Activated CD8-positive, alpha-beta T cell treated with anti-CD3 and anti-CD28 coated beads, Interleukin-2, amount 10 ng/mL, durations not matched to agents 7 days and 5 days (primary cell): ENCODE measurements around the gene ZNF526. TPM values are rescaled to one million over a fixed set of nuclear protein-coding genes. Genes with fewer than 3 reads are reported as not detected.
A peak's percentile ranks its signal among the peaks of the same experiment; 100 is the strongest.
"Not testable (repeated sequence)": the region's sequence is repeated elsewhere in the genome, so short reads cannot be mapped to it uniquely, and the experiment has no call there.

Experiments used
- ATAC-seq: fragments of 150-1000 bp; cut with Tn5 transposase; one replicate; pipeline ENCODE4 v1.10.0; 2021; ENCODE audit warnings: moderate library complexity
- CTCF ChIA-PET: fragments of 350-600 bp; sonication (Branson Sonifier 250); formaldehyde crosslinking; loops from one replicate; lab custom pipeline; 2021; ENCODE audit warnings: antibody characterized with exemption; lab: Charles Lee
- POLR2A ChIA-PET: fragments of 350-600 bp; sonication (Branson Sonifier 250); formaldehyde crosslinking; loops from one replicate; lab custom pipeline; 2021; ENCODE audit warnings: antibody characterized with exemption; lab: Charles Lee
- DNase-seq: peaks from one replicate; pipeline ENCODE4 v3.0.0-alpha.2; 2020
- H3K27ac Mint-ChIP-seq: one replicate; pipeline ENCODE4 v1.8.0; 2021; ENCODE audit warnings: mild to moderate bottlenecking, mixed read lengths
- H3K27me3 Mint-ChIP-seq: one replicate; pipeline ENCODE4 v1.8.0; 2021; ENCODE audit warnings: low read depth, mixed read lengths
- H3K36me3 Mint-ChIP-seq: one replicate; pipeline ENCODE4 v1.8.0; 2021; ENCODE audit warnings: low read depth, mixed read lengths
- H3K4me1 Mint-ChIP-seq: one replicate; pipeline ENCODE4 v1.8.0; 2021; ENCODE audit warnings: low read depth, mixed read lengths
- H3K4me3 Mint-ChIP-seq: one replicate; pipeline ENCODE4 v1.8.0; 2021; ENCODE audit warnings: mild to moderate bottlenecking, mixed read lengths
- H3K9me3 Mint-ChIP-seq: one replicate; pipeline ENCODE4 v1.8.0; 2022; ENCODE audit warnings: mixed read lengths; ENCODE audit not compliant: insufficient read depth
- total RNA-seq, 2 experiments: library from RNA; stranded (reverse); gene quantifications; one replicate each; pipeline ENCODE4 v1.2.3, GENCODE V29; 2021

Gene ZNF526
- total RNA-seq, 2 experiments from 2014 or later: 19.5 to 21.5 TPM

DNA sequence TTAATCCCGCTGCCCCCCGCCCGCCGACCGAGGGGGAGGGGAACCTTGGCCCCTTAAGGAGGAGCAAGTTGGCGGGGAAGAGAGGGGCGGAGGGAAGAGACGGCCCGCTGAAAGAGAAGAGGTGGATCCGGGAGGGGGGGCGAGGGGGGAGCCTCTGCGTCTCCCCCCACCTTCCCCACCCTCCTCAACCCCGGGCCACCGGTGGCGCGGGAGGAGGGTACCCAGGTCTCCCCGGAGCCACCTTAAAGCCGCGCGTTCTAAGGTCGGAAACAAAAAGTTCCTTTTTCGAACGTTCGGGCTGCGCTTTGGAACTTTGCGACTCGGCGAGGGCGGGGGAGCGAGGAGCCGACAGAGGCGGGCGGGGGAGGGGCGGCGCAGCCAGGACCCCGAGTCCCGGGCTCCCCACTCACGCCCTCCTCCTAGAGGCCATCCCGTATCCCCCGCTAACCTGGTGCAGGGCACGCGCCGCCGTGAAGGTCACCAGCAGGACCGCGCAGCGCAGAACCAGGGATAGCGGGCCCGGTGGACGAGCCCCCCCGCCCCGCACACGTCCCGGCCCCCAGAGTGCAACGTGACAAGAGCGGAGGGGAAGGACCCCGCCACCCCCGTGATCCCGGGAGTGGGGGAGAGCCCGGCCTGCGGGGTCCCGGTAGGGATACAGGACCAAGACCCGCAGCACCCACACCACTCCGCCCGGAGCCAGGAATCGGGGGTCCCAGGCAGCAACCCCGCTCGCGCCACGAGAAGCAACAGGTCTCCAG is 34.2 kb downstream of the ZNF526 start:
- Mint-ChIP-seq H3K27me3 (peaks cover 7% of the 10 kb centered on the region), H3K9me3 (no peaks in the 10 kb centered on the region), H3K4me3 (peak overlapping the region; percentile 74), H3K27ac (peak overlapping the region; percentile 85), H3K36me3 (peaks cover 12% of the 10 kb centered on the region), H3K4me1 (peaks cover 36% of the 10 kb centered on the region)
- ChIA-PET CTCF (no interaction called here), POLR2A (no interaction called here)
- ATAC-seq (peak; percentile 41), DNase-seq (peak; percentile 83)

DNA sequence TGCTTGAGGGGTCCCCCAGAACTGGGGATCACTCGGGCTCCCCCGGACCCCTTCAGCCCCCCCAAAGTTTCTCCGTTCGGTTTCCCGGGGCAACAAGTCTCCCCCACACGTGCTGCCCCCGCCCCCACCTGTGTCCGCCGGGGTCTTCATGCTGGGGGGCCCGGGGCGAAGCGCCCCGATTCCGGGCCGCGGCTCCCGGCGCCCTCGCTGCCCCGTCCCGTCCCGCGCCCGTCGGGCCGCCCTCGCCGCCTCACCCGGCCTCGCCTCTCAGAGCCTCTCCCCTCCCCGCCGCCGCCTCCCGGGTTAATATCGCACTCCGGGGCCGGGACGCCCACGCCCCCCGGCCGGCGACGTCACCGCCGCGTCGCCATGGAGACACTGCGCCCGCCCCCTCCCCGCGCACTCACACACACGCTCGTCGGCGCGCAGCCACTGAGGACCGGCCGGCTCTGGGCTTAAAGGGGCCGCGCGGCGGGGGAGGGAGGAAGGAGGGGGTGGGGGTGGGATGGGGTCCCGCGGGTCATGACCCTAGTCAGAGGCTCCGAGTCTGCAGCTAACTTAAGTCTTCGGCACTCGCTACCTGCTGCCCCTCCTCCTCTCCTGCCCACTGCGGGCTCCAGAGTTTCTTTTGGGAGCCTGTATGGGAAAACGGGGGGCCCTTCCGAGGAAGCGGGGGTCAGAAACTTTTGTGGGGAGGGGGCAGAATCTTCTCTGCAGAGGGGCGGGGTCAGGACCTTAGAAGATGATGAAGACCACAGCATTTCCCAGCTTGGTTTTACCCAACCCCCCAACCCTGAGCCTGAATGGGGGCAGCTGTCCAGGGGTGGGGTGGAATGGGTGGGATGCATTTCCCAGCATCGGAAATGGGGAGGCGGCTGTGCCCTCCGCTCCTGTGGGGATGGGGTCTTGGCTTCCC is 35.0 kb downstream of the ZNF526 start, which contains the start of gene ERF:
ERF (minus strand) TSS at position 279 of the 916 bp plus-strand sequence; CDS start at position 150, 129 bp downstream.
- Mint-ChIP-seq H3K4me3 (peak within 1 kb of the TSS; percentile 74), H3K9me3 (no peaks in the 10 kb centered on the region), H3K4me1 (peaks cover 36% of the 10 kb centered on the region), H3K27ac (peak within 1 kb of the TSS; percentile 85), H3K27me3 (peaks cover 7% of the 10 kb centered on the region), H3K36me3 (peaks cover 5% of the 10 kb centered on the region)
- ChIA-PET CTCF (interaction anchor here (0.8 to 2.7 kb wide), 3 partner anchors 10 to 24 kb away, joined by 3 to 8 read pairs (median 6); no protein-coding TSS in a partner anchor), POLR2A (interaction anchor here (1.1 to 1.4 kb wide), 2 partner anchors 12 to 13 kb away, joined by 4 read pairs; no protein-coding TSS in a partner anchor)
- DNase-seq (peak; percentile 93), ATAC-seq (peak; percentile 67)

DNA sequence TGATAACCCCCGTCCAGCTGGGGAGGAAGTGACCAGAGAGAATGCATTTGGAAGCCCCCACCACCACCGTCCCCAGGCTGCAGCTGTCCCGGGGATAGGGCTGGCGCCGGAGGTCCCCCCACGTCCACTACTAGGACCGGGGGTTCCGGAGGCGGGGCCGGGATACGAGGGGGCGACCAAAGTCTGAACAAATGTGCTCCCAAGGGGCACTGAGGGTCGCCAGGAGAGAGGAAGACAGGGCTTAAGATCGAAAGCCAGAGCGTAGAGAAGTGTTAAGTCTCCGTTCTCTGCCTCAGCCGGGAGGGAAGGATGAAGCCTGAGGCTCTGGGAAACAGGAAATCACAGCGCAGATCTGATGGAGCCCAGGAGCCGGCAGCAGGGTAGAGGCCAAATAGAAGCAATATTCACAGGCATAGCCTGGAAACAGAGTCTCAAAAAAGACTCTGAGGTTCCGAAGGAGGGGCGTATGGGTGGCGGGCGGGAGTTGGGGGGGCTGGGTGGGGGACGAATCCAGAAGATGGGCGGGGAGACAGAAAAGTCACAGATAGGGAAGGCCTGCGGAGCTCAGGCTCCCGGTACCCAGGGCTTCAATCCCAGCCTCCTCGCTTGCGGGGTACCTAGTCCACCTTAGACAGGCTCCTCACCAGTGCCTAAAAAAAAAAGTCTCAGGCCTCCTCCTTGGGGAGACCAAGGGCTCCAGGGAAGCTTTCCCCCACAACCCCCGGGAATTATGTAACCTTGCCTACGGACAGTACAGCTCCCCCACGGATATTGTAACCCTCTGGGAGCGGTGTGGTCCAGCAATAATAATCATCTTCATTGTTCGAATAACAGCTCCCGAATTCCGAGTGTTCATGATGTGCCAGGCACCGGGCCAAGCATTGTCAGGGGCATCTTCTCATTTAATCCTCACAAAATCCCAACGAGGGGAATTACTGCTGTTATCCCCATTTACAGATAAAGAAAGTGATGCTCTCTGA is 35.9 kb downstream of the ZNF526 start:
- Mint-ChIP-seq H3K4me1 (peaks cover 27% of the 10 kb centered on the region), H3K9me3 (no peaks in the 10 kb centered on the region), H3K27me3 (peaks cover 7% of the 10 kb centered on the region), H3K4me3 (peak overlapping the region; percentile 74), H3K36me3 (peaks cover 5% of the 10 kb centered on the region), H3K27ac (no peak overlapping the region)
- POLR2A ChIA-PET: interaction anchor here (1.1 to 1.4 kb wide), 2 partner anchors 12 to 13 kb away, joined by 4 read pairs; no protein-coding TSS in a partner anchor
- CTCF ChIA-PET: interaction anchor here (0.7 to 2.7 kb wide), 4 partner anchors 11 to 40 kb away, joined by 3 to 8 read pairs (median 4); no protein-coding TSS in a partner anchor
- ATAC-seq (no peak), DNase-seq (no peak)

DNA sequence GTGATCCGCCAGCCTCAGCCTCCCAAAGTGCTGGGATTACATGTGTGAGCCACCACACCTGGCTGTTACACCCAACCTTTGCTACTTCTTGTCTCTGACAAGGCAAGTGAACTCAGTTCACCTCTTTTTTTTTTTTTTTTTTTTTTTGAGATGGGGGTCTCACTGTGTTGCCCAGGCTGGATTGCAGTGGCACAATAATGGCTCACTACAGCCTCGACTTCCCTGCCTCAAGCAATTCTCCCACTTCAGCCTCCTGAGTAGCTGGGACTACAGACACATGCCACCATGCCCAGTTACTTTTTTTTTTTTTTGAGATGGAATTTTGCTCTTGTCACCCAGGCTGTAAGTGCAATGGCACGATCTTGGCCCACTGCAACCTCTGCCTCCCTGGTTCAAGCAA is 37.7 kb downstream of the ZNF526 start:
- H3K27ac Mint-ChIP-seq, H3K36me3 Mint-ChIP-seq, ATAC-seq, DNase-seq, POLR2A ChIA-PET, H3K9me3 Mint-ChIP-seq, CTCF ChIA-PET, H3K4me3 Mint-ChIP-seq: not testable (repeated sequence)
- Mint-ChIP-seq H3K27me3 (peaks cover 11% of the 10 kb centered on the region), H3K4me1 (peaks cover 11% of the 10 kb centered on the region)

DNA sequence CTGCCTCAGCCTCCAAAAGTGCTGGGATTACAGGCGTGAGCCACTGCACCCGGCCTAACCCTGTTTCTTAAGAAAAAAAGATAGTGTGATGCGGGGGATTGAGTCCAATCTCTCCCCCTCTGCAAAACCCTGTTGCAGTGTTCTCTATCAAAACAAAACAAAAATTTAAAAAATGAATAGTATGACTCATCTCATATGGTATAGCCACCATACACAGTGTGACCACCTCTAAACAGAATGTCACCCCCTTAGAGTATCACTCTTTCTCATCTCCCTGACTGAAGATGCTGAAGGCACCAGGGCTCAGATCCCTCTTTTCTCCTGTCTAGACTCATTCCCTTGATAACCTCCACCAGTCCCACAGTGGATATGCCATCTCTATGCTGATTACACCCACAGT is 41.7 kb downstream of the ZNF526 start:
- DNase-seq (no peak), ATAC-seq (no peak)
- Mint-ChIP-seq H3K9me3 (no peaks in the 10 kb centered on the region), H3K4me3 (no peak overlapping the region), H3K4me1 (peaks cover under 1% of the 10 kb centered on the region), H3K36me3 (no peaks in the 10 kb centered on the region), H3K27me3 (peaks cover 4% of the 10 kb centered on the region), H3K27ac (no peak overlapping the region)
- ChIA-PET CTCF (no interaction called here), POLR2A (no interaction called here)

DNA sequence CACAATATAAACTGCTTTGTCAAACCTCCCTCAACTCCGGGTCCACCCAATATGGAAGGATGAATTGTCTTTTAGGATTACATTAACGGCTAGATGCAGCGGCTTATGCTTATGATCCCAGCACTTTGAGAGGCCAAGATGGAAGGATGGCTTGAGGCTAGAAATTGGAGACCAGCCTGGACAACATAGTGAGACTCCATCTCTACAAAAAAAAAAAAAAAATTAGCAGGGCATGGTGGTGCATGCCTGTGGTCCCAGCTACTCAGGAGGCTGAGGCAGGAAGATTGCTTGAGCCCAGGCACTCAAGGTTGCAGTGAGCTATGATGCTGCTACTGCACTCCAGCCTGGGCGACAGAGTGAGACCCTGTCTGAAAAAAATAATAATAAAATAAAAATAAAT is 46.0 kb downstream of the ZNF526 start:
- POLR2A ChIA-PET, H3K4me3 Mint-ChIP-seq: not testable (repeated sequence)

DNA sequence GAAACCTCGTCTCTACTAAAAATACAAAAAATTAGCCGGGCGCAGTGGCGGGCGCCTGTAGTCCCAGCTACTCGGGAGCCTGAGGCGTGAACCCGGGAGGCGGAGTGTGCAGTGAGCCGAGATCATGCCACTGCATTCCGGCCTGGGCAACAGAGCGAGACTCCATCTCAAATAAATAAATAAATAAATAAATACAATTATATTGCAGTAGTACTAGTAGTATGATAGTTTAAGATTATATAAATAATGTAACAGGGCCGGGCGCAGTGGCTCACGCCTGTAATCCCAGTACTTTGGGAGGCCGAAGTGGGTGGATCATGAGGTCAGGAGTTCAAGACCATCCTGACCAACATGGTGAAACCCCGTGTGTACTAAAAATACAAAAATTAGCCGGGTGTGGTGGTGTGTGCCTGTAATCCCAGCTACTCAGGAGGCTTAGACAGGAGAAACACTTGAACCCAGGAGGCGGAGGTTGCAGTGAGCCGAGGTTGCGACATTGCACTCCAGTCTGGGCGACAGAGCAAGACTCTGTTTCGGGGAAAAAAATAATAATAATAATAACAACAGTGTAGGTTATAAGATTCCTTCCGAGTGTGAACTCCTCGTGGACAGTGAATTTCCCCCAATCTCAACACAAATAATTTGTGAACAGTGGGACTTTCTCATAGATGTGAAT is 47.0 kb downstream of the ZNF526 start:
- H3K27ac Mint-ChIP-seq, H3K4me3 Mint-ChIP-seq, DNase-seq, H3K9me3 Mint-ChIP-seq, H3K27me3 Mint-ChIP-seq, ATAC-seq, H3K36me3 Mint-ChIP-seq: not testable (repeated sequence)
- ChIA-PET POLR2A (interaction anchor here (0.7 to 1.4 kb wide), 4 partner anchors 11 to 15 kb away, joined by 4 read pairs; no protein-coding TSS in a partner anchor), CTCF (interaction anchor here (0.7 to 1.4 kb wide), 4 partner anchors 12 to 140 kb away, joined by 3 to 7 read pairs (median 3); no protein-coding TSS in a partner anchor)
- peaks cover 31% of the 10 kb centered on the region for H3K4me1 Mint-ChIP-seq

More for the DNA sequence above, 46.0 kb downstream of the ZNF526 start:
- H3K9me3 Mint-ChIP-seq, H3K36me3 Mint-ChIP-seq, CTCF ChIA-PET, H3K27me3 Mint-ChIP-seq, DNase-seq, H3K27ac Mint-ChIP-seq, ATAC-seq: not testable (repeated sequence)
- H3K4me1 Mint-ChIP-seq: peaks cover 25% of the 10 kb centered on the region

DNA sequence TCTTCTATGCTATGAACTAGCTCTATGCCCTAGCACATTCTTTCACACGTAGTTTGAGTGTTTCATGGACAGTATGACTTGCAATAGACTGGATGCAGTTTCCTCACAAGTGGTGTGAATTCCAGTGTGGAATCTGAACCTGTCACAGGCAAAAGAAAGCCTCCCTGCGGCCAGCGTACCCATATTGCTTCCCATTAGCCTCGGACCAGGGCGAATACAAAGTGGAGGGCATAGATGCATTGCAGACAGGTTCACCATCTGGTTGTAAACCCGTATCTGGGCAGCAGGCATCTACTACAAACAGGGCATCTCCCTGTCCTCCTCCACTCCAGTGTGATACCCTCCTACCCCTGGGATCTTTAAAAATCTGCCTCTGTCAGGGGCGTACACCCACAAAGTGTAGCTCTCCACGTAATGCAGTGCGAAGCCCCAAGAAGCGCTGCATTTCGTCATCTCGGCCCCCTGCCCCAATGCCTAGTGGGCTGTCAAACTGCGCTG is 47.6 kb downstream of the ZNF526 start:
- Mint-ChIP-seq H3K36me3 (peaks cover 8% of the 10 kb centered on the region), H3K9me3 (no peaks in the 10 kb centered on the region), H3K4me1 (peaks cover 31% of the 10 kb centered on the region), H3K27me3 (peaks cover under 1% of the 10 kb centered on the region), H3K27ac (no peak overlapping the region), H3K4me3 (no peak overlapping the region)
- POLR2A ChIA-PET: interaction anchor here (0.7 to 1.4 kb wide), 4 partner anchors 10 to 15 kb away, joined by 4 read pairs; no protein-coding TSS in a partner anchor
- DNase-seq (no peak), ATAC-seq (no peak)
- CTCF ChIA-PET: interaction anchor here (0.7 to 1.4 kb wide), 4 partner anchors 12 to 140 kb away, joined by 3 to 7 read pairs (median 3); no protein-coding TSS in a partner anchor

DNA sequence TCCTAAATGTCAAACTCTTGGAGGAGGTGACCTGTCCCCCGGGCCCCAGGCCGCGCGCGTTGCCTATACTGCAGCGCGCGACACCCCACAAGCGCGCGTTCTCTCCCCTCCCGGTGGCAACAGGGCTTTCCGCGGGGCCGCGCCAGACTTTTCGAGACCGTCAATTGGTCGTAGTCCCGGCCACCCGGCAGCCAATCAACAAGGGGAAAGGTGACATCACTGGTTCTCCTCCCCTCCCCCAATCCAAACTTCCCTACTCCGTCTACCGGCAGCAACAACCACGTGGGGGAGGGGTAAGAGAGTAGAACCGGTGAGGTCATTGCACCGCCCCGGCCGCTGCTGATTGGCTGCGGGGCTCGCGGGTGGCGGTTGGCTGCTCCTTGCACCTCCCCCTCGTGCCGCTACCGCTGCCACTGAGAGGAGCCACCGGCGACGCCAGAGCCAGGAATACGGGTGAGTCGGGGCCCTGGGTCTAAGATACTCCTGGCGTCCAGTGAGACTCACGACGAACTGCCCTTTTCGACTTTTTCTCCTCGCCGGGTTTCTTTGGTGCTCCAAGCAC is 48.1 kb downstream of the ZNF526 start:
- no peaks in the 10 kb centered on the region for H3K27me3 Mint-ChIP-seq
- no peak overlapping the region for H3K4me3 Mint-ChIP-seq
- no peaks in the 10 kb centered on the region for H3K9me3 Mint-ChIP-seq
- ChIA-PET CTCF (interaction anchor here (0.7 to 1.4 kb wide), 3 partner anchors 11 to 141 kb away, joined by 3 to 7 read pairs (median 3); no protein-coding TSS in a partner anchor), POLR2A (interaction anchor here (0.7 to 1.4 kb wide), 4 partner anchors 9 to 16 kb away, joined by 4 read pairs; no protein-coding TSS in a partner anchor)
- peaks cover 31% of the 10 kb centered on the region for H3K4me1 Mint-ChIP-seq
- H3K27ac Mint-ChIP-seq: no peak overlapping the region
- peak; percentile 68 for ATAC-seq
- DNase-seq: peak; percentile 100
- peaks cover 9% of the 10 kb centered on the region for H3K36me3 Mint-ChIP-seq
